Breast epithelium (tissue), 3 donors: Measurements from ENCODE around the gene MBP.

Experiments used
- POLR2A ChIP-seq: fragments of 450-650 bp; IDR thresholded peaks from one replicate; pipeline ENCODE4 v1.6.1; 2016; ENCODE audit warnings: antibody characterized with exemption, mild to moderate bottlenecking, moderate library complexity
- POLR2AphosphoS5 ChIP-seq, 3 donors: sonication (generic); formaldehyde crosslinking; IDR thresholded peaks; one replicate each; pipeline ENCODE4 v1.6.1; 2017; ENCODE audit warnings: antibody characterized with exemption in 3 of 3
- TF ChIP-seq, protein P1 (sequence below), 3 donors: fragments of 450-650 bp; IDR thresholded peaks; one replicate each; pipeline ENCODE4 v1.5.1; 2016 to 2017; ENCODE audit warnings: antibody characterized with exemption in 3 of 3, mild to moderate bottlenecking in 3 of 3, moderate library complexity in 3 of 3

DNA sequence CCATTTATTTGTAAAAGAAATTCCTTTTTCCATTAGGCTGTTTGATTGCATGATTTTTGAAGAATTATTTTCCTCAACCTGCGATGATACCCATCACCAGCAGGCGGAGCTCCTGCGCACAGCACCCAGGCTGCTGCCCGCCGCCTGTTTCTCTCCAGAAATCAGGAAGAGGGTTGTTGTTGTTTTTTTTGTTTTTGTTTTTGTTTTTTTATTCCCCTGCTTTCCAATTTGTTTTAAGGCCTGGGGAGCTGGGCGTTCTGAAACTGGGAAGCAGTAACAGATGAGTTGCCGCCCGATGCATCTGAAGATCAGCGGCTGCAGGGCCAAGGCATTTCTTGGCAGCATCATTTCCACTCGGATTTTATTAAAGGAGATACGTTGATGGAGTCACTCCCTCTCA lies 132.1 kb downstream of the MBP start:
- TF ChIP-seq POLR2A = no peak
- TF ChIP-seq, protein P1, sequence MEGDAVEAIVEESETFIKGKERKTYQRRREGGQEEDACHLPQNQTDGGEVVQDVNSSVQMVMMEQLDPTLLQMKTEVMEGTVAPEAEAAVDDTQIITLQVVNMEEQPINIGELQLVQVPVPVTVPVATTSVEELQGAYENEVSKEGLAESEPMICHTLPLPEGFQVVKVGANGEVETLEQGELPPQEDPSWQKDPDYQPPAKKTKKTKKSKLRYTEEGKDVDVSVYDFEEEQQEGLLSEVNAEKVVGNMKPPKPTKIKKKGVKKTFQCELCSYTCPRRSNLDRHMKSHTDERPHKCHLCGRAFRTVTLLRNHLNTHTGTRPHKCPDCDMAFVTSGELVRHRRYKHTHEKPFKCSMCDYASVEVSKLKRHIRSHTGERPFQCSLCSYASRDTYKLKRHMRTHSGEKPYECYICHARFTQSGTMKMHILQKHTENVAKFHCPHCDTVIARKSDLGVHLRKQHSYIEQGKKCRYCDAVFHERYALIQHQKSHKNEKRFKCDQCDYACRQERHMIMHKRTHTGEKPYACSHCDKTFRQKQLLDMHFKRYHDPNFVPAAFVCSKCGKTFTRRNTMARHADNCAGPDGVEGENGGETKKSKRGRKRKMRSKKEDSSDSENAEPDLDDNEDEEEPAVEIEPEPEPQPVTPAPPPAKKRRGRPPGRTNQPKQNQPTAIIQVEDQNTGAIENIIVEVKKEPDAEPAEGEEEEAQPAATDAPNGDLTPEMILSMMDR (IDR thresholded peaks at IDR 0.05) = peak; percentile 92 to 97 (median 93)
- no peak for TF ChIP-seq POLR2AphosphoS5 (IDR thresholded peaks at IDR 0.05)
